ENCODE results near the gene MRPL52.
A peak's percentile ranks its signal among the peaks of the same experiment; 100 is the strongest.
"Not testable (repeated sequence)": the region's sequence is repeated elsewhere in the genome, so short reads cannot be mapped to it uniquely, and the experiment has no call there.

Gene MRPL52

DNA sequence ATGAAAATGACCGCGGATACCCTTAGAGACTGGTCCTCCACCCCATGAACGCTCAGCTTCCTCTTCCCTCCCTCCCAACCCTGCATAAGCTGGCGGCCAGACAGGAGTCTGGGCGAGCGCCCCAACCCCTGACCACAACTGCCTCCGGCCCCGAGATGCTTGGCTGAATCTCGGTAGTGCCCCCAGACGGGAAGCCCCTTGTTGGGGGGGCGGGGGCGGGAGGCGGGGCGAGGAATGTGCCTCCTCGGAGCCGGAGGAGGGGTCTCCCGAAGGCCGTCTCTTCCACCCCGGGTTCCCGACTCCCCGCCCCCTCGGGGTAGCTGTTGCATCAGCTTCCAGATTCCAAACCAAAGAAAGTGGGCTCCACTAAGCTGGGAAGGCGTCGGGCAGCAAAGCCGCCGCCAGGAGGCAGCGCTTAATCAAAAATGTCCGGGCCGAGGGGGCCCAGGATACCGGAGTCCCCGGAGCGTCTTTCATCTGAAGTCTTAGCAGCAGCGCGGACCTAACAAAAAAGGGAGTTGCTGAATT lies 7.1 kb upstream of the MRPL52 start:
- no peaks in the 10 kb centered on the region for H3K9me3 ChIP-seq (ENCODE audit: control insufficient read depth, insufficient read depth, low read length)
- H3K27me3 ChIP-seq (ENCODE audit: control insufficient read depth, low read length) = no peaks in the 10 kb centered on the region
- peak overlapping the region; percentile 73 for H3K4me3 ChIP-seq (ENCODE audit: low read length)
- H3K27ac ChIP-seq (ENCODE audit: low read depth, low read length) = peak overlapping the region; percentile 49
- H3F3A ChIP-seq (ENCODE audit: control insufficient read depth, insufficient read depth) = peaks cover 31% of the 10 kb centered on the region
- H3K36me3 ChIP-seq (ENCODE audit: control insufficient read depth, low read length) = no peaks in the 10 kb centered on the region
- no peaks in the 10 kb centered on the region for H3K9me2 ChIP-seq (replicated peaks; ENCODE audit: control insufficient read depth, low read length)
- no peaks in the 10 kb centered on the region for H4K20me1 ChIP-seq (ENCODE audit: control insufficient read depth, insufficient read depth, low read depth, low read length)
- 0 out of 2 replicates have a peak, but pooled peaks cover 3% of the 10 kb centered on the region for H3K79me2 ChIP-seq (ENCODE audit: control insufficient read depth, low read length)
- peak overlapping the region; percentile 92 for H3K4me2 ChIP-seq (ENCODE audit: low read length)
- H3K4me1 ChIP-seq (ENCODE audit: control insufficient read depth, low read length) = peaks cover 84% of the 10 kb centered on the region
- TF ChIP-seq EZH2phosphoT487 (IDR thresholded peaks at IDR 0.05; ENCODE audit: borderline replicate concordance, low read length) = no peak
- TF ChIP-seq, protein P1, sequence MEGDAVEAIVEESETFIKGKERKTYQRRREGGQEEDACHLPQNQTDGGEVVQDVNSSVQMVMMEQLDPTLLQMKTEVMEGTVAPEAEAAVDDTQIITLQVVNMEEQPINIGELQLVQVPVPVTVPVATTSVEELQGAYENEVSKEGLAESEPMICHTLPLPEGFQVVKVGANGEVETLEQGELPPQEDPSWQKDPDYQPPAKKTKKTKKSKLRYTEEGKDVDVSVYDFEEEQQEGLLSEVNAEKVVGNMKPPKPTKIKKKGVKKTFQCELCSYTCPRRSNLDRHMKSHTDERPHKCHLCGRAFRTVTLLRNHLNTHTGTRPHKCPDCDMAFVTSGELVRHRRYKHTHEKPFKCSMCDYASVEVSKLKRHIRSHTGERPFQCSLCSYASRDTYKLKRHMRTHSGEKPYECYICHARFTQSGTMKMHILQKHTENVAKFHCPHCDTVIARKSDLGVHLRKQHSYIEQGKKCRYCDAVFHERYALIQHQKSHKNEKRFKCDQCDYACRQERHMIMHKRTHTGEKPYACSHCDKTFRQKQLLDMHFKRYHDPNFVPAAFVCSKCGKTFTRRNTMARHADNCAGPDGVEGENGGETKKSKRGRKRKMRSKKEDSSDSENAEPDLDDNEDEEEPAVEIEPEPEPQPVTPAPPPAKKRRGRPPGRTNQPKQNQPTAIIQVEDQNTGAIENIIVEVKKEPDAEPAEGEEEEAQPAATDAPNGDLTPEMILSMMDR (IDR thresholded peaks at IDR 0.05; ENCODE audit: low read depth, low read length, poor library complexity, severe bottlenecking) = peak; percentile 85

DNA sequence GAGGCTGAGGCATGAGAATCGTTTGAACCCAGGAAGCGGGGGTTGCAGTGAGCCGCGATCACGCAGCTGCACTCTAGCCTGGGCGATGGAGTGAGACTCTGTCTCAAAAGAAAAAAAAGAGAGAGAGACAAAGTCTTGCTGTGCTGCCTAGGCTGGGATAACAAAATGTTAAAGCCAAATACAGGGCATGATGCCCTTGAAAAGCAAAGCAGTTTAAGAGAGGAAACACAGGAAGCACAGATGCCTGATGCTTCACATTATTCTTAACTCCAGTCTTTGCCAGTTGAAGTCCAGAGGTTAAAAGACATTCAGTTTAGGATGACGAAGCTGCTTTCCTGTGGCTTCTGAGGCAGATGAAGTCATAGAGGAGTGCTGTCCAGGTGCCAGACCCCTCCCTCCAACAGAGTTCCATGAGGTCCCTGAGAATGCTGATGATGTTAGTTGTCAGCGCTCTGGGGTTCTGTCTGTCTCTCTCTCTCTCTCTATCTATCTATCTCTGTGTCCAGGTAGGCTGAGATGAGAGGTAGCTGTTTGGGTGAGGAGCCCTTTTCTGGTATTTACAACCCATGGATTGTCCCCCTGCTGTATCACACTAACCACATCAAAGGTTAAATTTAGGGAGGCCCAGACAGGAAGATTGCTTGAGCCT lies 4.9 kb upstream of the MRPL52 start:
- Histone ChIP-seq H3K4me1 (ENCODE audit: control insufficient read depth, low read length) (peaks cover 80% of the 10 kb centered on the region), H3K36me3 (ENCODE audit: control insufficient read depth, low read length) (peaks cover 1% of the 10 kb centered on the region), H3K27ac (ENCODE audit: low read depth, low read length) (peak overlapping the region; percentile 59), H3K27me3 (ENCODE audit: control insufficient read depth, low read length) (no peaks in the 10 kb centered on the region), H3K4me2 (ENCODE audit: low read length) (peak overlapping the region; percentile 92), H3K9me2 (replicated peaks; ENCODE audit: control insufficient read depth, low read length) (no peaks in the 10 kb centered on the region), H3K9me3 (ENCODE audit: control insufficient read depth, insufficient read depth, low read length) (no peaks in the 10 kb centered on the region), H3K79me2 (ENCODE audit: control insufficient read depth, low read length) (peaks cover 6% of the 10 kb centered on the region), H3K4me3 (ENCODE audit: low read length) (peak overlapping the region; percentile 57), H4K20me1 (ENCODE audit: control insufficient read depth, insufficient read depth, low read depth, low read length) (no peaks in the 10 kb centered on the region), H3F3A (ENCODE audit: control insufficient read depth, insufficient read depth) (peaks cover 35% of the 10 kb centered on the region)
- TF ChIP-seq EZH2phosphoT487 (IDR thresholded peaks at IDR 0.05; ENCODE audit: borderline replicate concordance, low read length) = no peak
- TF ChIP-seq, protein P1 (IDR thresholded peaks at IDR 0.05; ENCODE audit: low read depth, low read length, poor library complexity, severe bottlenecking) = no peak

DNA sequence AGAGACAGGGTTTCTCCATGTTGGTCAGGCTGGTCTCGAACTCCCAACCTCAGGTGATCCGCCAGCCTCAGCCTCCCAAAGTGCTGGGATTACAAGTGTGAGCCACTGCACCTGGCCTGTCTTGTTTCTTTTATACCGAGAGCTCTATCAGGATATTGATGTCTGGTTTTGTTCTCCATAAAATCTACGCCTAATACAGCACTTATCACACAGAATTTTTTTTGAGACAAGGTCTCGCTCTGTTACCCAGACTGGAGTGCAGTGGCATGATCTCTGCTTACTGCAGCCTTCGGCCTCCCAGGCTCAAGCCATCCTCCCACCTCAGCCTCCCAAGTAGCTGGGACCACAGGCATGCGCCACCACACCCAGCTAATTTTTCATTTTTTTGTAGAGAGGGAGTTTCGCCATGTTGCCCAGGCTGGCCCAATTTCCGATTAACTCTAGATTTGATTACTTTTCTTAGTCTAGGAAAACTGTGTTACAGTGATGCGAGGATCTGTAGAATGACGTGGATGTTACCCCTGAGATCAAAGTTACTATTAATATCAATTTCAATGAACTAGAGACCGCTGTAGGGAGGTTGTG lies 519 bp upstream of the MRPL52 start:
- H3K27me3 ChIP-seq (ENCODE audit: control insufficient read depth, low read length); H3K9me3 ChIP-seq (ENCODE audit: control insufficient read depth, insufficient read depth, low read length); H3K9me2 ChIP-seq (replicated peaks; ENCODE audit: control insufficient read depth, low read length); H4K20me1 ChIP-seq (ENCODE audit: control insufficient read depth, insufficient read depth, low read depth, low read length): not testable (repeated sequence)
- Histone ChIP-seq H3K4me1 (ENCODE audit: control insufficient read depth, low read length) (peaks cover 52% of the 10 kb centered on the region), H3K4me2 (ENCODE audit: low read length) (peak overlapping the region; percentile 77), H3F3A (ENCODE audit: control insufficient read depth, insufficient read depth) (peaks cover 15% of the 10 kb centered on the region), H3K27ac (ENCODE audit: low read depth, low read length) (peak overlapping the region; percentile 71), H3K4me3 (ENCODE audit: low read length) (peak overlapping the region; percentile 96), H3K36me3 (ENCODE audit: control insufficient read depth, low read length) (peaks cover 31% of the 10 kb centered on the region), H3K79me2 (ENCODE audit: control insufficient read depth, low read length) (peaks cover 29% of the 10 kb centered on the region)

DNA sequence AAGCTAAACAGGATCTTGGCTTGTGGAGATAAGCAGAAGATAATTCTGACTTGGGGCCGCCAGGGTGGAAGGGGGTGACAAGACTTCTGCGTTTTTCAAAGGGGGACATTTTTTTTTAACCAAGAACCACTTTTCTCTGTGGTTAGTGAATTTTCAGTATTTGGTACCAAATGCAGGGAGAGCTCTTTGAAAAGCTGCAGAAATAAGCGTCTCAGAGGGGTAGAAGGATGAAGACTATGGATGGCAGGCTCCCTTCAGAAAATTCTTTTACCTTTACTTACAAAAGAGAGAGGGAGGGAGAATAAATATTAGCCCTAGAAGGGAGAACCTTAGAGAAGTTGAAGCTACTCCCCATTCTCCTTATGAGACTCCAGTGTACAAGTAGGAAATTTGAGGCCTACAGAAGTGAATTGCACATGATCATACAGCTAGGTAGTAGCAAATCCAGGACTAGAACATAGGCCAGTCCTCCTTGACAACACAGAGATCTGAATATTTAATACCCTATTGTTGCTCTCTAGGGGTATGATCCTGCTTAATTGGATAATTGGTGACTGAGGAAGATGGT lies 840 bp downstream of the MRPL52 start:
- Histone ChIP-seq H3K4me3 (ENCODE audit: low read length) (peak overlapping the region; percentile 96), H3K79me2 (ENCODE audit: control insufficient read depth, low read length) (peaks cover 29% of the 10 kb centered on the region), H3K9me2 (replicated peaks; ENCODE audit: control insufficient read depth, low read length) (no peaks in the 10 kb centered on the region), H3K36me3 (ENCODE audit: control insufficient read depth, low read length) (peaks cover 44% of the 10 kb centered on the region), H3K4me2 (ENCODE audit: low read length) (peak overlapping the region; percentile 77), H3K27me3 (ENCODE audit: control insufficient read depth, low read length) (no peaks in the 10 kb centered on the region), H4K20me1 (ENCODE audit: control insufficient read depth, insufficient read depth, low read depth, low read length) (no peaks in the 10 kb centered on the region), H3K9me3 (ENCODE audit: control insufficient read depth, insufficient read depth, low read length) (no peaks in the 10 kb centered on the region), H3K4me1 (ENCODE audit: control insufficient read depth, low read length) (peaks cover 40% of the 10 kb centered on the region), H3F3A (ENCODE audit: control insufficient read depth, insufficient read depth) (peaks cover 19% of the 10 kb centered on the region), H3K27ac (ENCODE audit: low read depth, low read length) (peak overlapping the region; percentile 71)
- TF ChIP-seq, protein P1 (IDR thresholded peaks at IDR 0.05; ENCODE audit: low read depth, low read length, poor library complexity, severe bottlenecking) = no peak
- TF ChIP-seq EZH2phosphoT487 (IDR thresholded peaks at IDR 0.05; ENCODE audit: borderline replicate concordance, low read length) = no peak
